ENCODE results near the gene H3-3A. TPM values are rescaled to one million over a fixed set of nuclear protein-coding genes. Genes with fewer than 3 reads are reported as not detected.

Gene H3-3A
- total and polyA plus RNA-seq, 10 of the 15 experiments (the other 5 are each of a cell fraction or from before 2014, with no cell fraction given), result 215 to 486 (median 393) TPM

GRCh38 chr1:226100436-226101391 is 38.2 kb downstream of the H3-3A start (continued):
- TF ChIP-seq ATF7 (IDR thresholded peaks at IDR 0.05; ENCODE audit: low read depth) (0 out of 2 replicates have a peak, but pooled peaks have one; percentile 35), CREB1 (IDR thresholded peaks at IDR 0.05; ENCODE audit: low read depth) (0 out of 2 replicates have a peak, but pooled peaks have one; percentile 36), ZBTB11 (CRISPR knock-in tag; IDR thresholded peaks at IDR 0.05) (no peak), EGR1 (IDR thresholded peaks at IDR 0.05; ENCODE audit: borderline replicate concordance in 1 of 2, low read depth in 2 of 2, low read length in 2 of 2) (no peak), IRF4 (IDR thresholded peaks at IDR 0.05; ENCODE audit: low read depth, low read length) (no peak), TCF12 (IDR thresholded peaks at IDR 0.05; ENCODE audit: low read depth, low read length) (no peak), NBN (IDR thresholded peaks at IDR 0.05) (0 out of 2 replicates have a peak, but pooled peaks have one; percentile 10), TBL1XR1 (IDR thresholded peaks at IDR 0.05; ENCODE audit: low read depth, low read length) (no peak), HDAC2 (IDR thresholded peaks at IDR 0.05) (no peak), CBX5 (IDR thresholded peaks at IDR 0.05; ENCODE audit: low read depth) (no peak), BRCA1 (IDR thresholded peaks at IDR 0.05; ENCODE audit: low read depth, low read length) (no peak), STAT1 (conservative IDR thresholded peaks at IDR 0.05) (no peak), GABPA (IDR thresholded peaks at IDR 0.05; ENCODE audit: low read depth) (no peak), NRF1 (conservative IDR thresholded peaks at IDR 0.05; ENCODE audit: low read depth, low read length) (peak; percentile 48), POLR2A (IDR thresholded peaks at IDR 0.05; ENCODE audit: low read depth, low read length) (no peak), NR2F1 (conservative IDR thresholded peaks at IDR 0.05) (no peak), STAT3 (IDR thresholded peaks at IDR 0.05; ENCODE audit: low read depth, low read length) (no peak), POU2F2 (IDR thresholded peaks at IDR 0.05; ENCODE audit: borderline replicate concordance, low read depth, low read length) (no peak), TARDBP (IDR thresholded peaks at IDR 0.05; ENCODE audit: borderline replicate concordance) (no peak)
- TF ChIP-seq, protein P1, sequence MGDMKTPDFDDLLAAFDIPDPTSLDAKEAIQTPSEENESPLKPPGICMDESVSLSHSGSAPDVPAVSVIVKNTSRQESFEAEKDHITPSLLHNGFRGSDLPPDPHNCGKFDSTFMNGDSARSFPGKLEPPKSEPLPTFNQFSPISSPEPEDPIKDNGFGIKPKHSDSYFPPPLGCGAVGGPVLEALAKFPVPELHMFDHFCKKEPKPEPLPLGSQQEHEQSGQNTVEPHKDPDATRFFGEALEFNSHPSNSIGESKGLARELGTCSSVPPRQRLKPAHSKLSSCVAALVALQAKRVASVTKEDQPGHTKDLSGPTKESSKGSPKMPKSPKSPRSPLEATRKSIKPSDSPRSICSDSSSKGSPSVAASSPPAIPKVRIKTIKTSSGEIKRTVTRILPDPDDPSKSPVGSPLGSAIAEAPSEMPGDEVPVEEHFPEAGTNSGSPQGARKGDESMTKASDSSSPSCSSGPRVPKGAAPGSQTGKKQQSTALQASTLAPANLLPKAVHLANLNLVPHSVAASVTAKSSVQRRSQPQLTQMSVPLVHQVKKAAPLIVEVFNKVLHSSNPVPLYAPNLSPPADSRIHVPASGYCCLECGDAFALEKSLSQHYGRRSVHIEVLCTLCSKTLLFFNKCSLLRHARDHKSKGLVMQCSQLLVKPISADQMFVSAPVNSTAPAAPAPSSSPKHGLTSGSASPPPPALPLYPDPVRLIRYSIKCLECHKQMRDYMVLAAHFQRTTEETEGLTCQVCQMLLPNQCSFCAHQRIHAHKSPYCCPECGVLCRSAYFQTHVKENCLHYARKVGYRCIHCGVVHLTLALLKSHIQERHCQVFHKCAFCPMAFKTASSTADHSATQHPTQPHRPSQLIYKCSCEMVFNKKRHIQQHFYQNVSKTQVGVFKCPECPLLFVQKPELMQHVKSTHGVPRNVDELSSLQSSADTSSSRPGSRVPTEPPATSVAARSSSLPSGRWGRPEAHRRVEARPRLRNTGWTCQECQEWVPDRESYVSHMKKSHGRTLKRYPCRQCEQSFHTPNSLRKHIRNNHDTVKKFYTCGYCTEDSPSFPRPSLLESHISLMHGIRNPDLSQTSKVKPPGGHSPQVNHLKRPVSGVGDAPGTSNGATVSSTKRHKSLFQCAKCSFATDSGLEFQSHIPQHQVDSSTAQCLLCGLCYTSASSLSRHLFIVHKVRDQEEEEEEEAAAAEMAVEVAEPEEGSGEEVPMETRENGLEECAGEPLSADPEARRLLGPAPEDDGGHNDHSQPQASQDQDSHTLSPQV (IDR thresholded peaks at IDR 0.05), result no peak

All from GM12878 (cell line).